B cell (primary cell): ENCODE measurements around the gene TMEM238.

Experiments used
- CTCF ChIP-seq: fragments of 200-600 bp; IDR thresholded peaks from one replicate; pipeline ENCODE4 v1.8.0; 2022; ENCODE audit warnings: antibody characterized with exemption, mild to moderate bottlenecking
- EZH2 ChIP-seq: IDR thresholded peaks from 2 replicates; pipeline ENCODE4 v1.6.1; 2012; ENCODE audit warnings: borderline replicate concordance, low read depth, mild to moderate bottlenecking, moderate library complexity, low read length; ENCODE audit not compliant: insufficient read depth, poor library complexity, severe bottlenecking

GRCh38 chr19:55383279-55384130, 587 bp downstream of the TMEM238 start:
- no peak for TF ChIP-seq CTCF
- TF ChIP-seq EZH2 = no peak
